ENCODE measurements around the gene WRAP73.

GRCh38 chr1:3690282-3691065 is 40.6 kb upstream of the WRAP73 start:
- TF ChIP-seq CTCF (IDR thresholded peaks at IDR 0.05; ENCODE audit: poor library complexity) = no peak
- TF ChIP-seq EZH2 (IDR thresholded peaks at IDR 0.05; ENCODE audit: borderline replicate concordance) = no peak
